Measurements from ENCODE around the gene ARX.

The ARX gene

GRCh38 chrX:24956828-24957227 is 58.9 kb downstream of the ARX start:
- no peak for DNase-seq
- Histone ChIP-seq H2AFZ (ENCODE audit: low read length) (no peak overlapping the region), H3K36me3 (replicated peaks; ENCODE audit: insufficient read depth, low read length) (no peaks in the 10 kb centered on the region), H3K9ac (ENCODE audit: low read length) (no peak overlapping the region), H3F3A (ENCODE audit: insufficient read depth, low read length) (0 out of 2 replicates have a peak, but pooled peaks cover 5% of the 10 kb centered on the region), H3K4me3 (ENCODE audit: low read length) (no peak overlapping the region), H3K4me1 (ENCODE audit: low read length) (peaks cover 20% of the 10 kb centered on the region), H3K27me3 (replicated peaks; ENCODE audit: insufficient read depth, low read length) (no peaks in the 10 kb centered on the region), H3K9me2 (replicated peaks; ENCODE audit: insufficient read depth, low read length) (no peaks in the 10 kb centered on the region), H3K27ac (ENCODE audit: low read length) (no peak overlapping the region), H4K20me1 (ENCODE audit: insufficient read depth, low read length) (no peaks in the 10 kb centered on the region), H3K79me2 (ENCODE audit: low read length) (no peaks in the 10 kb centered on the region), H3K4me2 (ENCODE audit: low read depth, low read length) (no peak overlapping the region), H3K9me3 (replicated peaks; ENCODE audit: insufficient read depth, low read length) (no peaks in the 10 kb centered on the region)
- no peak for TF ChIP-seq EZH2phosphoT487 (IDR thresholded peaks at IDR 0.05; ENCODE audit: low read length)
- TF ChIP-seq EZH2 (optimal IDR thresholded peaks at IDR 0.05; ENCODE audit: low read depth, low read length), result no peak
- TF ChIP-seq CTCF (IDR thresholded peaks at IDR 0.05; ENCODE audit: low read length), result no peak

GRCh38 chrX:24955372-24955930 is 60.3 kb downstream of the ARX start:
- Histone ChIP-seq H3K4me3 (ENCODE audit: low read length) (no peak overlapping the region), H3K36me3 (replicated peaks; ENCODE audit: insufficient read depth, low read length) (no peaks in the 10 kb centered on the region), H3K4me1 (ENCODE audit: low read length) (peaks cover 20% of the 10 kb centered on the region), H3K27me3 (replicated peaks; ENCODE audit: insufficient read depth, low read length) (no peaks in the 10 kb centered on the region), H4K20me1 (ENCODE audit: insufficient read depth, low read length) (no peaks in the 10 kb centered on the region), H3F3A (ENCODE audit: insufficient read depth, low read length) (0 out of 2 replicates have a peak, but pooled peaks cover 5% of the 10 kb centered on the region), H3K27ac (ENCODE audit: low read length) (no peak overlapping the region; the same call in 1 of the 2 replicates), H3K9me3 (replicated peaks; ENCODE audit: insufficient read depth, low read length) (no peaks in the 10 kb centered on the region), H3K9me2 (replicated peaks; ENCODE audit: insufficient read depth, low read length) (no peaks in the 10 kb centered on the region), H3K4me2 (ENCODE audit: low read depth, low read length) (no peak overlapping the region), H3K79me2 (ENCODE audit: low read length) (no peaks in the 10 kb centered on the region), H2AFZ (ENCODE audit: low read length) (no peak overlapping the region), H3K9ac (ENCODE audit: low read length) (no peak overlapping the region)
- TF ChIP-seq EZH2 (optimal IDR thresholded peaks at IDR 0.05; ENCODE audit: low read depth, low read length) (no peak), CTCF (IDR thresholded peaks at IDR 0.05; ENCODE audit: low read length) (no peak), EZH2phosphoT487 (IDR thresholded peaks at IDR 0.05; ENCODE audit: low read length) (no peak)
- no peak for DNase-seq

- H3K27ac ChIP-seq (ENCODE audit: low read length), result peak overlapping the region; percentile 30; the same call in 1 of the 2 replicates
- H3K4me3 ChIP-seq (ENCODE audit: low read length), result no peak overlapping the region
- H4K20me1 ChIP-seq (ENCODE audit: insufficient read depth, low read length), result no peaks in the 10 kb centered on the region
- H3K9me3 ChIP-seq (replicated peaks; ENCODE audit: insufficient read depth, low read length), result no peaks in the 10 kb centered on the region
- H3F3A ChIP-seq (ENCODE audit: insufficient read depth, low read length), result 0 out of 2 replicates have a peak, but pooled peaks cover 5% of the 10 kb centered on the region
- no peaks in the 10 kb centered on the region for H3K27me3 ChIP-seq (replicated peaks; ENCODE audit: insufficient read depth, low read length)
- H3K4me2 ChIP-seq (ENCODE audit: low read depth, low read length), result peak overlapping the region; percentile 7; the same call in 1 of the 2 replicates
- peak; percentile 52 for DNase-seq
- no peak overlapping the region for H2AFZ ChIP-seq (ENCODE audit: low read length)
- TF ChIP-seq EZH2 (optimal IDR thresholded peaks at IDR 0.05; ENCODE audit: low read depth, low read length) (no peak), EZH2phosphoT487 (IDR thresholded peaks at IDR 0.05; ENCODE audit: low read length) (no peak), CTCF (IDR thresholded peaks at IDR 0.05; ENCODE audit: low read length) (no peak)
- H3K79me2 ChIP-seq (ENCODE audit: low read length), result no peaks in the 10 kb centered on the region
- peaks cover 20% of the 10 kb centered on the region for H3K4me1 ChIP-seq (ENCODE audit: low read length)
- H3K9ac ChIP-seq (ENCODE audit: low read length), result no peak overlapping the region
- no peaks in the 10 kb centered on the region for H3K36me3 ChIP-seq (replicated peaks; ENCODE audit: insufficient read depth, low read length)
- no peaks in the 10 kb centered on the region for H3K9me2 ChIP-seq (replicated peaks; ENCODE audit: insufficient read depth, low read length)
Measured at GRCh38 chrX:24954732-24955131, 61.0 kb downstream of the ARX start.
